Esophagus squamous epithelium (tissue), 4 donors: ENCODE data around the gene MRC2.

Source experiments
- CTCF ChIP-seq, 6 experiments: fragments of 450-650 bp in 4 of 6; fragments of 200-600 bp in 2 of 6; sonication (generic) in 2 of 6; IDR thresholded peaks; one replicate each; pipeline ENCODE4 v1.5.1; 2016 to 2019; ENCODE audit warnings: antibody characterized with exemption in 6 of 6, mild to moderate bottlenecking in 4 of 6, moderate library complexity in 4 of 6
- POLR2A ChIP-seq, 4 donors: fragments of 450-650 bp; IDR thresholded peaks; one replicate each; pipeline ENCODE4 v1.6.1; 2017; ENCODE audit warnings: antibody characterized with exemption in 4 of 4, mild to moderate bottlenecking in 4 of 4, moderate library complexity in 3 of 4

- TF ChIP-seq CTCF (IDR thresholded peaks at IDR 0.05) (no peak), POLR2A (IDR thresholded peaks at IDR 0.05) (no peak)
Observed at GRCh38 chr17:62641153-62641552, 13.7 kb downstream of the MRC2 start.
